ENCODE results near the gene MBTPS2. TPM values are rescaled to one million over a fixed set of nuclear protein-coding genes. Genes with fewer than 3 reads are reported as not detected.

MBTPS2 gene
- total and polyA plus RNA-seq, 12 donors: 2.0 to 14.2 (median 12.1) TPM

- TF ChIP-seq CTCF (IDR thresholded peaks at IDR 0.05): no peak
- Histone ChIP-seq H3K36me3 (no peaks in the 10 kb centered on the region), H3K4me1 (peaks cover 0 to 11% (median 0%) of the 10 kb centered on the region in 9 donors), H3K9me3 (no peaks in the 10 kb centered on the region), H3K27me3 (peaks cover 0 to 7% (median 0%) of the 10 kb centered on the region in 7 donors), H3K4me3 (no peak overlapping the region), H3K27ac (peak overlapping the region in 5 of 10 donors; percentile 2 to 72 (median 62))
- no peak for DNase-seq
- 4 to 8% methylated on average over 1 of the region's 1 CpG for WGBS, 2 donors
- intact Hi-C loops (cut with DNase I): no loop called here
- peak in 5 of 8 donors; percentile 19 to 64 (median 42) for ATAC-seq
Measured at GRCh38 chrX:21800344-21800770, 39.1 kb upstream of the MBTPS2 start.

- no peak for ATAC-seq
- 65% methylated on average over 7 of the region's 7 CpGs for WGBS, 2 donors
- Histone ChIP-seq H3K27me3 (peaks cover 0 to 2% (median 0%) of the 10 kb centered on the region in 7 donors), H3K9me3 (no peaks in the 10 kb centered on the region), H3K4me1 (peaks cover 0 to 11% (median 0%) of the 10 kb centered on the region in 9 donors), H3K4me3 (no peak overlapping the region), H3K36me3 (no peaks in the 10 kb centered on the region), H3K27ac (no peak overlapping the region)
- intact Hi-C loops (cut with DNase I): no loop called here
- TF ChIP-seq CTCF (IDR thresholded peaks at IDR 0.05): no peak
- DNase-seq: no peak
Measured at GRCh38 chrX:21802054-21802670, 37.3 kb upstream of the MBTPS2 start.

GRCh38 chrX:21802839-21803238 is 36.6 kb upstream of the MBTPS2 start:
- no peaks in the 10 kb centered on the region for H3K27me3 ChIP-seq
- H3K4me3 ChIP-seq: no peak overlapping the region
- H3K4me1 ChIP-seq: peaks cover 0 to 11% (median 0%) of the 10 kb centered on the region in 9 donors
- no peaks in the 10 kb centered on the region for H3K36me3 ChIP-seq
- H3K27ac ChIP-seq: no peak overlapping the region
- DNase-seq (no peak), ATAC-seq (no peak)
- intact Hi-C loops (cut with DNase I): no loop called here
- H3K9me3 ChIP-seq: no peaks in the 10 kb centered on the region
- no peak for TF ChIP-seq CTCF (IDR thresholded peaks at IDR 0.05)

GRCh38 chrX:21806691-21807090 is 32.7 kb upstream of the MBTPS2 start:
- H3K4me3 ChIP-seq: no peak overlapping the region
- intact Hi-C loops (cut with DNase I): no loop called here
- no peaks in the 10 kb centered on the region for H3K27me3 ChIP-seq
- DNase-seq: no peak
- H3K4me1 ChIP-seq: no peaks in the 10 kb centered on the region
- TF ChIP-seq CTCF (IDR thresholded peaks at IDR 0.05): no peak
- H3K36me3 ChIP-seq: no peaks in the 10 kb centered on the region
- no peak for ATAC-seq
- H3K9me3 ChIP-seq: peaks cover 0 to 4% (median 0%) of the 10 kb centered on the region in 11 donors
- no peak overlapping the region for H3K27ac ChIP-seq
